Measurements from ENCODE around the gene TXNDC17.

The TXNDC17 gene

DNA sequence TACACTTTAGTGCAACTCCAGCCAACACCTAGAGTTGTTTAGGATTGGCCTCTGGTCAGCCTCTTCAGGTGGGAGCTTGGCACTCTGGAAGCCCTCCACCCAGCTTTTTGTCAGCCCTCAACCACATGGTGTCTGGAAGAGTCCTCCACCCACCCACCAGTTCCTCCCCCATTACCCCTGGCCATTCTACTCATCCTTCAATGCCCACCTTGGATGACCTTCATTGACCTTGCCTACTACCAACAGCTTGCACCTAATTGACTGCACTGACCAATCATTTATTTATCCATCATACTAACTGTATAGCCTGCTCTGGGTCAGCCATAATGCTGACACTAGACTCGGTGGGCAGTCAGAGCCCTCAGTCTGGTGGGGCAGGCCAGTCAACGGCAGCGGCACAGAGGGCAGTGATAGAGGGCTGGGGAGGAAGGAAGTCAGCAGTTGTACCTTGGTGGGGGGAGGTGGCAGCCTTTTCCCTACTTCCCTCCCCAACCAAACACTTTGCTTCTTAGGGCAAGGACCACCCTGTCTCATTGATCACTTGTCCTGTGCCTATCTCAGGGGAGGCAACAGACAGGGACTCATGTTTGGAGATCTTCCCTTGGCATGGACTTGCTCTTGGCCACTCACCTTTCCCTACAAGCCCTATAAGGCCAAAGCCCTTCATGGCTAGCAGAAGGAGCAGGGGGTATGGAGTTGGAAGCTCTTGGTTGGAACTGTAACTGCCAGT is 43.0 kb downstream of the TXNDC17 start:
- ChIA-PET CTCF (interaction anchor here (0.6 to 2.1 kb wide), 3 partner anchors 17 to 286 kb away, joined by 3 to 9 read pairs (median 4); no protein-coding TSS in a partner anchor), POLR2A (no interaction called here)
- Histone ChIP-seq H3K27ac (ENCODE audit: extremely low read depth, low read depth, low read length) (no peak overlapping the region), H3K36me3 (ENCODE audit: control insufficient read depth in 2 of 2, insufficient read depth in 1 of 2, low read length in 2 of 2) (no peaks in the 10 kb centered on the region), H3K4me1 (ENCODE audit: control insufficient read depth, insufficient read depth, low read length) (no peaks in the 10 kb centered on the region), H3K9me3 (ENCODE audit: control insufficient read depth, insufficient read depth, low read depth, low read length) (no peaks in the 10 kb centered on the region), H3K4me3 (ENCODE audit: low read depth, low read length) (no peak overlapping the region)
- TF ChIP-seq GLI4 (tag by site-specific recombination; IDR thresholded peaks at IDR 0.05) (peak; percentile 99), ZNF354C (tag by site-specific recombination; IDR thresholded peaks at IDR 0.05; ENCODE audit: borderline replicate concordance, low read depth) (no peak)

DNA sequence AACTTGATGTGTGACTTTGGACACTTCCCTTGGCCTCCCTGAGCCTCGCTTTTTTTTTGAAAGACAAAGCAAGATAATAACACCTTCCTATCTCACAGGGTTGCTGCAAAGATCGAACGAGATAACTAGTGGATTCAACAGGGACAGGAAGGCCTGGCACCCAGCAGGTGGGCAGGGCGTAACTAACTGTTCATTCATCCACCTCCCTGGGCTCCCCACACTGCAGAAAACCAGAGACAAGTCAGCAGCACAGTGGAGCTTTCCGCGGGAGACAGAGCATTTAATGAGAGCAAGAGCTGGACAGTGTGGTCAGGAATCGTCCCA is 43.6 kb downstream of the TXNDC17 start:
- no peaks in the 10 kb centered on the region for H3K9me3 ChIP-seq (ENCODE audit: control insufficient read depth, insufficient read depth, low read depth, low read length)
- POLR2A ChIA-PET, result no interaction called here
- no peaks in the 10 kb centered on the region for H3K4me1 ChIP-seq (ENCODE audit: control insufficient read depth, insufficient read depth, low read length)
- CTCF ChIA-PET, result interaction anchor here (0.6 to 1.5 kb wide), 2 partner anchors 17 to 286 kb away, joined by 3 to 4 read pairs; no protein-coding TSS in a partner anchor
- TF ChIP-seq, protein P1, sequence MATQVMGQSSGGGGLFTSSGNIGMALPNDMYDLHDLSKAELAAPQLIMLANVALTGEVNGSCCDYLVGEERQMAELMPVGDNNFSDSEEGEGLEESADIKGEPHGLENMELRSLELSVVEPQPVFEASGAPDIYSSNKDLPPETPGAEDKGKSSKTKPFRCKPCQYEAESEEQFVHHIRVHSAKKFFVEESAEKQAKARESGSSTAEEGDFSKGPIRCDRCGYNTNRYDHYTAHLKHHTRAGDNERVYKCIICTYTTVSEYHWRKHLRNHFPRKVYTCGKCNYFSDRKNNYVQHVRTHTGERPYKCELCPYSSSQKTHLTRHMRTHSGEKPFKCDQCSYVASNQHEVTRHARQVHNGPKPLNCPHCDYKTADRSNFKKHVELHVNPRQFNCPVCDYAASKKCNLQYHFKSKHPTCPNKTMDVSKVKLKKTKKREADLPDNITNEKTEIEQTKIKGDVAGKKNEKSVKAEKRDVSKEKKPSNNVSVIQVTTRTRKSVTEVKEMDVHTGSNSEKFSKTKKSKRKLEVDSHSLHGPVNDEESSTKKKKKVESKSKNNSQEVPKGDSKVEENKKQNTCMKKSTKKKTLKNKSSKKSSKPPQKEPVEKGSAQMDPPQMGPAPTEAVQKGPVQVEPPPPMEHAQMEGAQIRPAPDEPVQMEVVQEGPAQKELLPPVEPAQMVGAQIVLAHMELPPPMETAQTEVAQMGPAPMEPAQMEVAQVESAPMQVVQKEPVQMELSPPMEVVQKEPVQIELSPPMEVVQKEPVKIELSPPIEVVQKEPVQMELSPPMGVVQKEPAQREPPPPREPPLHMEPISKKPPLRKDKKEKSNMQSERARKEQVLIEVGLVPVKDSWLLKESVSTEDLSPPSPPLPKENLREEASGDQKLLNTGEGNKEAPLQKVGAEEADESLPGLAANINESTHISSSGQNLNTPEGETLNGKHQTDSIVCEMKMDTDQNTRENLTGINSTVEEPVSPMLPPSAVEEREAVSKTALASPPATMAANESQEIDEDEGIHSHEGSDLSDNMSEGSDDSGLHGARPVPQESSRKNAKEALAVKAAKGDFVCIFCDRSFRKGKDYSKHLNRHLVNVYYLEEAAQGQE (tag by site-specific recombination; IDR thresholded peaks at IDR 0.05), result no peak
- TF ChIP-seq ZIC2 (tag by site-specific recombination; IDR thresholded peaks at IDR 0.05), result peak; percentile 29; the same call in 1 of the 2 replicates
- H3K4me3 ChIP-seq (ENCODE audit: low read depth, low read length), result no peak overlapping the region
- H3K36me3 ChIP-seq (ENCODE audit: control insufficient read depth in 2 of 2, insufficient read depth in 1 of 2, low read length in 2 of 2), result no peaks in the 10 kb centered on the region
- H3K27ac ChIP-seq (ENCODE audit: extremely low read depth, low read depth, low read length), result no peak overlapping the region

DNA sequence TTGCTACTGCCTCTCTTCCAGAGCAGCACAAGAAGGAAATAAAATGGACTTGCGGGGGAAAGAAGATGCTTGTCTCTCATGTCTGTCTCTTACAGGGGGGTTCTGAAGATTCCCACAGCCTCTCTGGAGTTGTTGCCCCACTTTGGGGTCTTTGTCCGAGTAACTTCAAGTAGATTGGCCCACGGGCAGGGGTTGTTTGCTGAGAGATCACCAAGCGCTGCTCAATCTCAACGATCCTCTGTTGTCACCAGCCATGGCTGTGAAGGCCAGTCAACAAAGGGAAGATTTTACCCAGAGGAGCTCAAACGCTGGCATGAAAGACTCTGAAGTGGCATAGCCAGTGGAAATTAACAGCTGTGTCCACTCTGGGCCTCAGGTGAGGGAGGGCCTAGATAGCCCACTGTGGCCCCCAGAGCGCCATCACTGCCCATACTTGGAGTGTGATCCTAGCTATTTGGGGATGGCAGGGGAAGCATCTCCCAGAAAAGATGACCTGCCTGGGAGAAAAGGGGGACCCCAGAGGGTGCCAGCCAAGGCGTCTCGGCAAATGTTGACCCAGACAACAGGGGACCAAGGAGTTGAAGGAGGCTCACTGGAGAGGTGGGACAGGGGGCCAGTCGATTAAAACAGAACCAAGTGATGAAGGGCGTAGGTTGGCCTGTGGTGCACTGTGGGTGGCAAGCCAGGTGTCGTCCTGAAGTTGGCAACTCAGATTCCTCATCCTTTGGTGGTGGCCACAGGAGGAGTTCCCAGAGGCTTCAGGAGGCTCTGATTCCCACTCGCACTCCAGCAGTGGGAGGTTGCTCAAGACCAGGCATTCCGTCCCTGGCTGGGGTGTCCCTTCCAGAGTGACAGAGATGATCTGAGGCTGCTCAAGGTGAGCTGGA is 44.3 kb downstream of the TXNDC17 start:
- POLR2A ChIA-PET, result no interaction called here
- H3K4me1 ChIP-seq (ENCODE audit: control insufficient read depth, insufficient read depth, low read length), result no peaks in the 10 kb centered on the region
- TF ChIP-seq FEZF1 (tag by site-specific recombination; IDR thresholded peaks at IDR 0.05), result no peak
- TF ChIP-seq, protein P2, sequence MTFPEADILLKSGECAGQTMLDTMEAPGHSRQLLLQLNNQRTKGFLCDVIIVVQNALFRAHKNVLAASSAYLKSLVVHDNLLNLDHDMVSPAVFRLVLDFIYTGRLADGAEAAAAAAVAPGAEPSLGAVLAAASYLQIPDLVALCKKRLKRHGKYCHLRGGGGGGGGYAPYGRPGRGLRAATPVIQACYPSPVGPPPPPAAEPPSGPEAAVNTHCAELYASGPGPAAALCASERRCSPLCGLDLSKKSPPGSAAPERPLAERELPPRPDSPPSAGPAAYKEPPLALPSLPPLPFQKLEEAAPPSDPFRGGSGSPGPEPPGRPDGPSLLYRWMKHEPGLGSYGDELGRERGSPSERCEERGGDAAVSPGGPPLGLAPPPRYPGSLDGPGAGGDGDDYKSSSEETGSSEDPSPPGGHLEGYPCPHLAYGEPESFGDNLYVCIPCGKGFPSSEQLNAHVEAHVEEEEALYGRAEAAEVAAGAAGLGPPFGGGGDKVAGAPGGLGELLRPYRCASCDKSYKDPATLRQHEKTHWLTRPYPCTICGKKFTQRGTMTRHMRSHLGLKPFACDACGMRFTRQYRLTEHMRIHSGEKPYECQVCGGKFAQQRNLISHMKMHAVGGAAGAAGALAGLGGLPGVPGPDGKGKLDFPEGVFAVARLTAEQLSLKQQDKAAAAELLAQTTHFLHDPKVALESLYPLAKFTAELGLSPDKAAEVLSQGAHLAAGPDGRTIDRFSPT (tag by site-specific recombination; IDR thresholded peaks at IDR 0.05), result no peak
- TF ChIP-seq, protein P3, sequence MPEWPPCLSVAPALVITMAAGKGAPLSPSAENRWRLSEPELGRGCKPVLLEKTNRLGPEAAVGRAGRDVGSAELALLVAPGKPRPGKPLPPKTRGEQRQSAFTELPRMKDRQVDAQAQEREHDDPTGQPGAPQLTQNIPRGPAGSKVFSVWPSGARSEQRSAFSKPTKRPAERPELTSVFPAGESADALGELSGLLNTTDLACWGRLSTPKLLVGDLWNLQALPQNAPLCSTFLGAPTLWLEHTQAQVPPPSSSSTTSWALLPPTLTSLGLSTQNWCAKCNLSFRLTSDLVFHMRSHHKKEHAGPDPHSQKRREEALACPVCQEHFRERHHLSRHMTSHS (tag by site-specific recombination; IDR thresholded peaks at IDR 0.05), result no peak
- TF ChIP-seq ZNF433 (tag by site-specific recombination; IDR thresholded peaks at IDR 0.05; ENCODE audit: low read depth), result no peak
- H3K4me3 ChIP-seq (ENCODE audit: low read depth, low read length), result no peak overlapping the region
- H3K36me3 ChIP-seq (ENCODE audit: control insufficient read depth in 2 of 2, insufficient read depth in 1 of 2, low read length in 2 of 2), result no peaks in the 10 kb centered on the region
- no peak overlapping the region for H3K27ac ChIP-seq (ENCODE audit: extremely low read depth, low read depth, low read length)
- H3K9me3 ChIP-seq (ENCODE audit: control insufficient read depth, insufficient read depth, low read depth, low read length), result no peaks in the 10 kb centered on the region
- CTCF ChIA-PET, result interaction anchor here (0.6 kb wide), 1 partner anchor 285 kb away, joined by 3 read pairs; no protein-coding TSS in a partner anchor
